K562 (cell line): ENCODE measurements around the gene SLBP. TPM values are rescaled to one million over a fixed set of nuclear protein-coding genes. Genes with fewer than 3 reads are reported as not detected.
A peak's percentile ranks its signal among the peaks of the same experiment; 100 is the strongest.

Source experiments
- CHD4 ChIP-seq: fragments of 200-600 bp; sonication (generic); IDR thresholded peaks from 3 replicates; pipeline ENCODE4 v1.6.1; 2012; ENCODE audit warnings: low read depth, mild to moderate bottlenecking, mixed read lengths, low read length, inconsistent platforms; ENCODE audit not compliant: insufficient read depth, insufficient replicate concordance, poor library complexity, severe bottlenecking
- GTF2E2 ChIP-seq: fragments of 200-800 bp; sonication (Bioruptor generic); IDR thresholded peaks from 2 replicates; pipeline ENCODE4 v1.6.1; 2016; ENCODE audit warnings: missing genetic modification characterization, missing compliant biosample characterization
- HIVEP1 ChIP-seq: fragments of 250-450 bp; sonication (Bioruptor Pico); IDR thresholded peaks from 2 replicates; pipeline ENCODE4 v1.4.0; 2020; ENCODE audit warnings: mild to moderate bottlenecking
- MAZ ChIP-seq, 2 experiments: fragments of 450-650 bp in 1 of 2; sonication (generic) in 1 of 2; formaldehyde crosslinking; IDR thresholded peaks in 1 of 2; conservative IDR thresholded peaks in 1 of 2; 2 replicates each; pipeline versions ENCODE4 v1.4.0 to v1.5.0; 2020; ENCODE audit warnings: mild to moderate bottlenecking in 1 of 2, missing genetic modification reagents in 1 of 2
- PATZ1 ChIP-seq: fragments of 250-450 bp; sonication (Bioruptor Pico); IDR thresholded peaks from 2 replicates; pipeline ENCODE4 v1.5.0; 2020; ENCODE audit warnings: mild to moderate bottlenecking, borderline replicate concordance
- PRPF4 ChIP-seq: fragments of 200-400 bp; formaldehyde crosslinking; IDR thresholded peaks from one replicate; pipeline ENCODE4 v1.6.1; 2017; ENCODE audit warnings: low read length, low read depth, mild to moderate bottlenecking; ENCODE audit not compliant: insufficient read depth, poor library complexity, severe bottlenecking
- RAD51 ChIP-seq: fragments of 450-650 bp; IDR thresholded peaks from 2 replicates; pipeline ENCODE4 v1.7.1; 2016; ENCODE audit warnings: low read depth, mild to moderate bottlenecking, borderline replicate concordance
- TCFL5 ChIP-seq: fragments of 250-450 bp; sonication (Bioruptor Pico); conservative IDR thresholded peaks from 2 replicates; pipeline ENCODE4 v1.6.1; 2021; ENCODE audit warnings: mild to moderate bottlenecking, moderate library complexity, matching md5 sums
- TSC22D4 ChIP-seq: fragments of 450-650 bp; IDR thresholded peaks from 2 replicates; pipeline ENCODE4 v1.6.1; 2016; ENCODE audit warnings: missing genetic modification characterization, missing biosample characterization, control low read depth
- U2AF1 ChIP-seq: fragments of 200-400 bp; formaldehyde crosslinking; optimal IDR thresholded peaks from 2 replicates; pipeline ENCODE3; 2017; ENCODE audit warnings: mild to moderate bottlenecking, low read depth, low read length, moderate library complexity
- YBX1 ChIP-seq: fragments of 450-650 bp; IDR thresholded peaks from 2 replicates; pipeline ENCODE4 v1.7.1; 2016; ENCODE audit warnings: mild to moderate bottlenecking
- ZFP1 ChIP-seq: fragments of 450-650 bp; formaldehyde crosslinking; IDR thresholded peaks from 2 replicates; pipeline ENCODE4 v1.4.0; 2020; ENCODE audit warnings: mild to moderate bottlenecking, mixed read lengths
- ZNF133 ChIP-seq: fragments of 250-450 bp; sonication (Bioruptor Pico); IDR thresholded peaks from 2 replicates; pipeline ENCODE4 v1.4.0; 2020; ENCODE audit warnings: mild to moderate bottlenecking
- ZNF24 ChIP-seq: fragments of 450-650 bp; IDR thresholded peaks from 2 replicates; pipeline ENCODE4 v1.6.1; 2016
- polyA plus RNA-seq, 8 experiments: library from polyadenylated mRNA; depleted of rRNA in 4 of 8; stranded (reverse) in 5 of 8; unstranded in 3 of 8; fragments of >200 nt; fragmentation: Nextera tagmentation in 2 of 8; fragmentation: Illumina TruSeq in 1 of 8; extraction: Ambion mirVana in 2 of 8; extraction: Trizol in 1 of 8; gene quantifications; 2 replicates each; pipeline versions ENCODE4 v1.2.1 to v1.2.3, GENCODE V29; 2011 to 2014; ENCODE audit warnings: inconsistent platforms in 1 of 8, missing spikeins in 1 of 8
- total RNA-seq, 7 experiments: library from RNA; depleted of rRNA in 6 of 7; stranded (reverse); fragments of >200 nt in 6 of 7; fragmentation: Illumina TruSeq in 2 of 7; extraction: Trizol in 2 of 7; gene quantifications; 2 replicates each; pipeline versions ENCODE4 v1.2.1 to v1.2.3, GENCODE V29; 2011 to 2021; ENCODE audit warnings: low replicate concordance in 1 of 7
- TF ChIP-seq, protein P1 (sequence below), 2 experiments: fragments of 150-350 bp in 1 of 2; IDR thresholded peaks; 2 replicates each; pipeline ENCODE4 v1.6.1; 2012 to 2016; ENCODE audit warnings: low read depth in 2 of 2, low read length in 2 of 2, mild to moderate bottlenecking in 1 of 2, moderate library complexity in 1 of 2
- TF ChIP-seq, protein P2 (sequence below): fragments of 150-350 bp; conservative IDR thresholded peaks from 2 replicates; pipeline ENCODE4 v1.6.1; 2014; ENCODE audit warnings: low read length
- TF ChIP-seq, protein P3 (sequence below): fragments of 250-450 bp; sonication (Bioruptor Pico); IDR thresholded peaks from 2 replicates; pipeline ENCODE4 v1.8.0; 2022; ENCODE audit warnings: inconsistent platforms

SLBP gene
- total and polyA plus RNA-seq, 9 of the 15 experiments (the other 6 are each of a cell fraction or from before 2014, with no cell fraction given): 49.4 to 221 (median 162) TPM

DNA sequence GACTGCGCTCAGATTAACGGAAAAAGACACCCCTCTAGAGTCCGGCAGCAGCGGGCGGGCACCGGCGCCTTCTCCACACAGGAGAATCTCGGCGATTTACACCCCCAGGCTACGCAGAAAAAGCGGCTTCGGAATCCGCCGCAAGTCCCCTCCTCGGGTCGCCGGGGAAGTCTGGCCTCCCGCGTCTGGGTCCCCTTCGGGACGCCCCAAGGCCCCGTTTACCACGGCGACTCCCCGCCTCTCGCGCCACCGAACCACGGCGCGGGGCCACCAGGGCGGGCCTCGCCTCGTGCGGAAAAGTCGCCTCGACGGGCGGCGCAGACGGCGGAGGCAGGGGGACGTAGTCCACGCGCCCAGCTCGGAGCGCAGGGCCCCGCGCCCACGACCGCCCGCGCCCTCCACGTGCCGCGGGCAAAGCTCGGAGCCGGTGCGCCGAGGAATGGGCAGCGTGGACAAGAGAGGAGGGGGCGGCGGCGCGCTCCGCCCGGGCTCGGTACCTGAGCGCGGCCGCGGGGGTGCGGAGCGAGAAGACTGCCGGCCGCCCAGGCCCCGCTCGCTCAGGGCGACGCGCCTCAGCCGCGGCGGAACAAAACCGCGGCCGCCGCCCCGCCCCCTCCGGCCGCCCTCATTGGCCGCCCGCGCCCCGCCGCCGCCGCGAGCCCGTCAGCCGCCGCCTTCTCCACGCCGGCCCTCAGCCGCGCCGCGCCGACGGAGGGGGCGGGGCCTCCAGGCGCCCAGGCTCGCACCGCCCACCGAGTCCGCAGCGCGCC lies 28.2 kb downstream of the SLBP start, which contains the start of gene FAM53A (continued):
- TF ChIP-seq, protein P1, sequence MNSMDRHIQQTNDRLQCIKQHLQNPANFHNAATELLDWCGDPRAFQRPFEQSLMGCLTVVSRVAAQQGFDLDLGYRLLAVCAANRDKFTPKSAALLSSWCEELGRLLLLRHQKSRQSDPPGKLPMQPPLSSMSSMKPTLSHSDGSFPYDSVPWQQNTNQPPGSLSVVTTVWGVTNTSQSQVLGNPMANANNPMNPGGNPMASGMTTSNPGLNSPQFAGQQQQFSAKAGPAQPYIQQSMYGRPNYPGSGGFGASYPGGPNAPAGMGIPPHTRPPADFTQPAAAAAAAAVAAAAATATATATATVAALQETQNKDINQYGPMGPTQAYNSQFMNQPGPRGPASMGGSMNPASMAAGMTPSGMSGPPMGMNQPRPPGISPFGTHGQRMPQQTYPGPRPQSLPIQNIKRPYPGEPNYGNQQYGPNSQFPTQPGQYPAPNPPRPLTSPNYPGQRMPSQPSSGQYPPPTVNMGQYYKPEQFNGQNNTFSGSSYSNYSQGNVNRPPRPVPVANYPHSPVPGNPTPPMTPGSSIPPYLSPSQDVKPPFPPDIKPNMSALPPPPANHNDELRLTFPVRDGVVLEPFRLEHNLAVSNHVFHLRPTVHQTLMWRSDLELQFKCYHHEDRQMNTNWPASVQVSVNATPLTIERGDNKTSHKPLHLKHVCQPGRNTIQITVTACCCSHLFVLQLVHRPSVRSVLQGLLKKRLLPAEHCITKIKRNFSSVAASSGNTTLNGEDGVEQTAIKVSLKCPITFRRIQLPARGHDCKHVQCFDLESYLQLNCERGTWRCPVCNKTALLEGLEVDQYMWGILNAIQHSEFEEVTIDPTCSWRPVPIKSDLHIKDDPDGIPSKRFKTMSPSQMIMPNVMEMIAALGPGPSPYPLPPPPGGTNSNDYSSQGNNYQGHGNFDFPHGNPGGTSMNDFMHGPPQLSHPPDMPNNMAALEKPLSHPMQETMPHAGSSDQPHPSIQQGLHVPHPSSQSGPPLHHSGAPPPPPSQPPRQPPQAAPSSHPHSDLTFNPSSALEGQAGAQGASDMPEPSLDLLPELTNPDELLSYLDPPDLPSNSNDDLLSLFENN (IDR thresholded peaks at IDR 0.05; ENCODE audit: low read depth in 2 of 2, low read length in 2 of 2): no peak
- TF ChIP-seq ZNF133 (CRISPR knock-in tag) (no peak), YBX1 (no peak), HIVEP1 (CRISPR knock-in tag) (no peak), GTF2E2 (no peak), U2AF1 (peak; percentile 84), TSC22D4 (tag) (no peak), RAD51 (no peak), PRPF4 (no peak), CHD4 (no peak), MAZ (CRISPR knock-in tag; conservative IDR thresholded peaks at IDR 0.05 in 1 of 2, IDR thresholded peaks at IDR 0.05 in 1 of 2) (peak in 1 of 2 experiments; percentile 79; a peak in 2 of 4 replicates), TCFL5 (CRISPR knock-in tag) (no peak), ZNF24 (peak; percentile 37; the same call in 1 of the 2 replicates), PATZ1 (CRISPR knock-in tag) (no peak), ZFP1 (no peak)
- TF ChIP-seq, protein P2, sequence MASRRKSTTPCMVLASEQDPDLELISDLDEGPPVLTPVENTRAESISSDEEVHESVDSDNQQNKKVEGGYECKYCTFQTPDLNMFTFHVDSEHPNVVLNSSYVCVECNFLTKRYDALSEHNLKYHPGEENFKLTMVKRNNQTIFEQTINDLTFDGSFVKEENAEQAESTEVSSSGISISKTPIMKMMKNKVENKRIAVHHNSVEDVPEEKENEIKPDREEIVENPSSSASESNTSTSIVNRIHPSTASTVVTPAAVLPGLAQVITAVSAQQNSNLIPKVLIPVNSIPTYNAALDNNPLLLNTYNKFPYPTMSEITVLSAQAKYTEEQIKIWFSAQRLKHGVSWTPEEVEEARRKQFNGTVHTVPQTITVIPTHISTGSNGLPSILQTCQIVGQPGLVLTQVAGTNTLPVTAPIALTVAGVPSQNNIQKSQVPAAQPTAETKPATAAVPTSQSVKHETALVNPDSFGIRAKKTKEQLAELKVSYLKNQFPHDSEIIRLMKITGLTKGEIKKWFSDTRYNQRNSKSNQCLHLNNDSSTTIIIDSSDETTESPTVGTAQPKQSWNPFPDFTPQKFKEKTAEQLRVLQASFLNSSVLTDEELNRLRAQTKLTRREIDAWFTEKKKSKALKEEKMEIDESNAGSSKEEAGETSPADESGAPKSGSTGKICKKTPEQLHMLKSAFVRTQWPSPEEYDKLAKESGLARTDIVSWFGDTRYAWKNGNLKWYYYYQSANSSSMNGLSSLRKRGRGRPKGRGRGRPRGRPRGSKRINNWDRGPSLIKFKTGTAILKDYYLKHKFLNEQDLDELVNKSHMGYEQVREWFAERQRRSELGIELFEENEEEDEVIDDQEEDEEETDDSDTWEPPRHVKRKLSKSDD: no peak
- TF ChIP-seq, protein P3, sequence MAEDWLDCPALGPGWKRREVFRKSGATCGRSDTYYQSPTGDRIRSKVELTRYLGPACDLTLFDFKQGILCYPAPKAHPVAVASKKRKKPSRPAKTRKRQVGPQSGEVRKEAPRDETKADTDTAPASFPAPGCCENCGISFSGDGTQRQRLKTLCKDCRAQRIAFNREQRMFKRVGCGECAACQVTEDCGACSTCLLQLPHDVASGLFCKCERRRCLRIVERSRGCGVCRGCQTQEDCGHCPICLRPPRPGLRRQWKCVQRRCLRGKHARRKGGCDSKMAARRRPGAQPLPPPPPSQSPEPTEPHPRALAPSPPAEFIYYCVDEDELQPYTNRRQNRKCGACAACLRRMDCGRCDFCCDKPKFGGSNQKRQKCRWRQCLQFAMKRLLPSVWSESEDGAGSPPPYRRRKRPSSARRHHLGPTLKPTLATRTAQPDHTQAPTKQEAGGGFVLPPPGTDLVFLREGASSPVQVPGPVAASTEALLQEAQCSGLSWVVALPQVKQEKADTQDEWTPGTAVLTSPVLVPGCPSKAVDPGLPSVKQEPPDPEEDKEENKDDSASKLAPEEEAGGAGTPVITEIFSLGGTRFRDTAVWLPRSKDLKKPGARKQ (CRISPR knock-in tag): no peak
